Measurements from ENCODE around the gene MPZL1. TPM values are rescaled to one million over a fixed set of nuclear protein-coding genes. Genes with fewer than 3 reads are reported as not detected.

Gene MPZL1
- total and polyA plus RNA-seq, 8 donors: 6.3 to 46.6 (median 19.2) TPM

DNA sequence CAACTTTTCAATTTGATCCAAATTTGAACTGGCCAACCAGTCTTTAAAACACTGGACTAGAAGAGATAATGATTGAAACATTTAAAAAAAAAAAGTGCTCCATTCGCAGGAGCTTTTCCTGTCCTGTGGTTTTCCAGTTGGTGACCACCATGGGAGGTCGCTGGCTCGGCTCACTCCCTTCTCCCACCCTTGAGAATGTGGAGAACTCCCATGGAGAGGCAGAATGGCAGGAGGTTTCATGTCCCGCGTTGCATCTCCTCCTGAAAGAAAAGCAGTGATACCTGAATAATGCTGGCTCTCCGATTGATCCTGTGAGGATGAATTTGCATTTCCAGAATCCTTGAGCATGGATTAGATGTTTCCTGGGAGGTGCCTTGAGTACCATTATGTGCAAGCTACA lies 16.5 kb upstream of the MPZL1 start:
- no peak for DNase-seq
- WGBS, 2 donors: 46 to 49% methylated on average over 6 of the region's 6 CpGs
- H3K4me1 ChIP-seq: no peaks in the 10 kb centered on the region
- no peaks in the 10 kb centered on the region for H3K9me3 ChIP-seq
- no peak for FAIRE-seq
- H3K36me3 ChIP-seq: no peaks in the 10 kb centered on the region
- no peak for ATAC-seq
- intact Hi-C loops (cut with DNase I): no loop called here
- TF ChIP-seq, protein P1, sequence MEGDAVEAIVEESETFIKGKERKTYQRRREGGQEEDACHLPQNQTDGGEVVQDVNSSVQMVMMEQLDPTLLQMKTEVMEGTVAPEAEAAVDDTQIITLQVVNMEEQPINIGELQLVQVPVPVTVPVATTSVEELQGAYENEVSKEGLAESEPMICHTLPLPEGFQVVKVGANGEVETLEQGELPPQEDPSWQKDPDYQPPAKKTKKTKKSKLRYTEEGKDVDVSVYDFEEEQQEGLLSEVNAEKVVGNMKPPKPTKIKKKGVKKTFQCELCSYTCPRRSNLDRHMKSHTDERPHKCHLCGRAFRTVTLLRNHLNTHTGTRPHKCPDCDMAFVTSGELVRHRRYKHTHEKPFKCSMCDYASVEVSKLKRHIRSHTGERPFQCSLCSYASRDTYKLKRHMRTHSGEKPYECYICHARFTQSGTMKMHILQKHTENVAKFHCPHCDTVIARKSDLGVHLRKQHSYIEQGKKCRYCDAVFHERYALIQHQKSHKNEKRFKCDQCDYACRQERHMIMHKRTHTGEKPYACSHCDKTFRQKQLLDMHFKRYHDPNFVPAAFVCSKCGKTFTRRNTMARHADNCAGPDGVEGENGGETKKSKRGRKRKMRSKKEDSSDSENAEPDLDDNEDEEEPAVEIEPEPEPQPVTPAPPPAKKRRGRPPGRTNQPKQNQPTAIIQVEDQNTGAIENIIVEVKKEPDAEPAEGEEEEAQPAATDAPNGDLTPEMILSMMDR (IDR thresholded peaks at IDR 0.05): no peak
- no peak overlapping the region for H3K27ac ChIP-seq
- no peaks in the 10 kb centered on the region for H3K27me3 ChIP-seq
- H3K4me3 ChIP-seq: no peak overlapping the region

DNA sequence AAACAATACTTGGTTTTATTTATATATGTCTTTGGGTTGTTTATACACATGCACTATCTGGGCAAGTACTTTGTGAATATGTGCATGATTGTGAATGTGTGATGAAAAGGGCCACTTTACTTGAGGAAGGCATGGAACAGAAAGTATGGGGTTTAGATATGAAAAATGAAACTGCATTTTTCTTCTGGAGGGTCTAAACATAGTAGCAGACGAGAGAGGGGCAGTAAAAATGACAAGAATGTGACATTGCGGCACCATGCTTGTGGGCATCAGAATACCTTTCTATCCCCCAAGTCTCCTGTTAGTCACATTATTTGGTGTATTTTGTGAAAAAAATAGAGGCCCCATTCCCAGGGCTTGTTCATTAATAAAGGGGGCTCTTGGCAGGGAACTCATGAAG lies 15.4 kb upstream of the MPZL1 start:
- FAIRE-seq (no peak), DNase-seq (no peak), ATAC-seq (no peak)
- intact Hi-C loops (cut with DNase I): no loop called here
- H3K36me3 ChIP-seq: no peaks in the 10 kb centered on the region
- H3K27ac ChIP-seq: no peak overlapping the region
- no peaks in the 10 kb centered on the region for H3K9me3 ChIP-seq
- H3K4me1 ChIP-seq: no peaks in the 10 kb centered on the region
- TF ChIP-seq, protein P1 (IDR thresholded peaks at IDR 0.05): no peak
- H3K27me3 ChIP-seq: no peaks in the 10 kb centered on the region
- no peak overlapping the region for H3K4me3 ChIP-seq
- 75 to 93% methylated on average over 2 of the region's 2 CpGs for WGBS, 2 donors

DNA sequence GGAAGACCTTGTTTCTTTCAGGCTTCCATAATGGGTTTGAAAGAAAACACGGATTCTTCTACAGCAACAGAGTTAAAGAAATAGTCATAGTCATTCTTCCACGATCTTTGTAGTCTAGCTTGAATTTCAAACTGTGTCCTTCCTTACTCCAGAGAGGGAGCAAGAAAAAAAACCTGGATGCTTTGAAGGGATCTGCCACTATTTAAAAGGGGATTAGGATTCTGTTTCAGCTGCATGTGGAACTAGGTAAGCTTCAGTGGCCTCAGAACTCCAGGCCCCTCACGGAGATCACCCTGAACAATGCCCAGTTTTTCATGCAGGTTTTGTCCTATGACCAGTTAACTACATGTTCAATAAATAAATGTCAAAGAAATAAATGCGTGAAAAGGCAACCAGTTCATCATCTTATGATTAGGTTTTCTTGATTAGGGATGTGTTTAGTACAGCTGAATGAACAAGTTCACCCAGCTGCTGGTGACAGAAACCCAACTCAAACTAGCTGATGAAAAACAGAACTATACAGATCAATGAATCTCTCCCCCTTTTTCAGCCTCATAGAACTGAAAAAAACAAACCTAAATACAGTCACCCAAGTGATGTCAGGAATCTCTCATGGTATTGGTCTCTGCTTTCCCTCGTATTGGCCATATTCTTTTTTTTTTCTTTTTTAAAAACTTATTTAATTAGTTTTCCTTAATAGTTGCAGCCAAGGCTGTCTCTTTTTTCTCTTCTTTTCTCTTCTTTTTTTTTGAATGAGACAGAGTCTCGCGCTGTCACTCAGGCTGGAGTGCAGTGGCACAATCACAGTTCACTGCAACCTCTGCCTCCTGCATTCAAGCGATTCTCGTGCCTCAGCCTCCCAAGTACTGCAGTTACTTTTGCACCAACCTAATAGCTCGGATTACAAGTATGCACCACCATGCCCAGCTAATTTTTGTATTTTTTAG lies 14.6 kb upstream of the MPZL1 start:
- Histone ChIP-seq H3K4me3 (no peak overlapping the region), H3K36me3 (no peaks in the 10 kb centered on the region), H3K9me3 (no peaks in the 10 kb centered on the region), H3K27me3 (no peaks in the 10 kb centered on the region), H3K27ac (no peak overlapping the region), H3K4me1 (no peaks in the 10 kb centered on the region)
- TF ChIP-seq, protein P1 (IDR thresholded peaks at IDR 0.05): no peak
- 75 to 76% methylated on average over 10 of the region's 10 CpGs for WGBS, 2 donors
- intact Hi-C loops (cut with DNase I): no loop called here
- no peak for DNase-seq
- no peak for FAIRE-seq
- ATAC-seq: no peak

DNA sequence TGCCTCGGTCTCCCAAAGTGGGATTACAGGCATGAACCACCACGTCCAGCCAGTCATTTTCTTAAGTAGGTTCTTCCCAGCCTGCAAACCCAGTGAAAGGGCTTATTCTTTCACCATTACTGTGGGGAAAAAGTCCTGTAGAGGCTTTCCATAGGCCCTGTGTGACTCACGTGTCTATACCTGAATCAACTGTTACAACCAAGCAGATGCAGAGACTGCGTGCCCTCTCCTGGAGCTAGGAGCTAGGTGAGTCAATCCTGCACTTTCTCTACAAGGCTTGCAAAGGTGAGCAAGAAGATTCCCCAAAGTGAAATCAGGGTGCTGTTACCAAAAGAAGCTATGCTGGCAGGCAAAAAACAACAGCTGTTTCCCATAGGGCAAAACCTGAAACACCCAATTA lies 13.8 kb upstream of the MPZL1 start:
- no peak for FAIRE-seq
- ATAC-seq: no peak

More for the DNA sequence above, 13.8 kb upstream of the MPZL1 start:
- Histone ChIP-seq H3K27me3 (no peaks in the 10 kb centered on the region), H3K9me3 (no peaks in the 10 kb centered on the region), H3K4me3 (no peak overlapping the region), H3K27ac (no peak overlapping the region), H3K36me3 (no peaks in the 10 kb centered on the region), H3K4me1 (no peaks in the 10 kb centered on the region)
- intact Hi-C loops (cut with DNase I): no loop called here
- TF ChIP-seq, protein P1 (IDR thresholded peaks at IDR 0.05): no peak
- no peak for DNase-seq
- whole genome bisulfite sequencing, 2 donors: 81 to 89% methylated on average over 4 of the region's 4 CpGs

Measured in pancreas (tissue), 10 donors.